ENCODE measurements around the gene LTB4R2.

DNA sequence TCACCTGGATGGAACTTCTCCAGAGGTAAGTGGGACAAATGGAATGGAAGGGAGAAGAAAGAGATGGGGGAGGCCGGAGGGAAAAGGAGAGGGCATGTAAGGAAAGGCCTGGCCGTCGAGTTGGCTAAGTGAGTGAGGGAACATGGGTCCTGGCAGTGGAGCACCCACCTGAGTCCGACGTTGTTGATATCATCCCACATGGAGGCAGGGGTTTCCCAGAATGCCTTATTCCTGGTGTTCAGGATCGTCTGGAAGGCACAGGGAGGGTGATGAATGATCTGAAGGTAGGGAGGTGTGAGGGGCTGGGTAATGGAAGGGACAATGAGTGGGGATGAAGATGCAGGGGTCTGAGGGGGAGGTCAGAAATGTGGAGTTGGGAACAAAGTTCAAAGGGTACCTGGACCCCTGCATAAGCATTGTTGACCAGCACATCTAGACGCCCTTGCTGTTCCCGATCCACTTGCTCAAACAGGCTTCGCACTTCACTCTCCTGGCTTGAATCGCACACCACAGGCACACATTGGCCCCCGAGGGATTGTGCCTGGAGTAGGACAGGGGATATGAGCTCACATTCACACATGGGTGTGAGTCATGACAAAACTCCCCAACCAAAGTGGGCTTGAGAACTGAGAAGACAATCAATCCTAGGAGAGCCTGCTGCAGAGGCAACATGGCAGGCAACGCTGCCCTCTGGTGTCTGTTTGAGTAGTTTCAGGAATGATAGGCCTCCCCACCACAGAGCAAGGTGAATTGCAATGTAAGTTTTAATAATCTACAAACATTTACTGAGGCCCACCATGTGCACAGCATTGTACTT, 13.4 kb upstream of the LTB4R2 start:
- TF ChIP-seq, protein P1, sequence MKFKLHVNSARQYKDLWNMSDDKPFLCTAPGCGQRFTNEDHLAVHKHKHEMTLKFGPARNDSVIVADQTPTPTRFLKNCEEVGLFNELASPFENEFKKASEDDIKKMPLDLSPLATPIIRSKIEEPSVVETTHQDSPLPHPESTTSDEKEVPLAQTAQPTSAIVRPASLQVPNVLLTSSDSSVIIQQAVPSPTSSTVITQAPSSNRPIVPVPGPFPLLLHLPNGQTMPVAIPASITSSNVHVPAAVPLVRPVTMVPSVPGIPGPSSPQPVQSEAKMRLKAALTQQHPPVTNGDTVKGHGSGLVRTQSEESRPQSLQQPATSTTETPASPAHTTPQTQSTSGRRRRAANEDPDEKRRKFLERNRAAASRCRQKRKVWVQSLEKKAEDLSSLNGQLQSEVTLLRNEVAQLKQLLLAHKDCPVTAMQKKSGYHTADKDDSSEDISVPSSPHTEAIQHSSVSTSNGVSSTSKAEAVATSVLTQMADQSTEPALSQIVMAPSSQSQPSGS (CRISPR knock-in tag; IDR thresholded peaks at IDR 0.05; ENCODE audit: borderline replicate concordance, low read depth): no peak
- TF ChIP-seq, protein P2, sequence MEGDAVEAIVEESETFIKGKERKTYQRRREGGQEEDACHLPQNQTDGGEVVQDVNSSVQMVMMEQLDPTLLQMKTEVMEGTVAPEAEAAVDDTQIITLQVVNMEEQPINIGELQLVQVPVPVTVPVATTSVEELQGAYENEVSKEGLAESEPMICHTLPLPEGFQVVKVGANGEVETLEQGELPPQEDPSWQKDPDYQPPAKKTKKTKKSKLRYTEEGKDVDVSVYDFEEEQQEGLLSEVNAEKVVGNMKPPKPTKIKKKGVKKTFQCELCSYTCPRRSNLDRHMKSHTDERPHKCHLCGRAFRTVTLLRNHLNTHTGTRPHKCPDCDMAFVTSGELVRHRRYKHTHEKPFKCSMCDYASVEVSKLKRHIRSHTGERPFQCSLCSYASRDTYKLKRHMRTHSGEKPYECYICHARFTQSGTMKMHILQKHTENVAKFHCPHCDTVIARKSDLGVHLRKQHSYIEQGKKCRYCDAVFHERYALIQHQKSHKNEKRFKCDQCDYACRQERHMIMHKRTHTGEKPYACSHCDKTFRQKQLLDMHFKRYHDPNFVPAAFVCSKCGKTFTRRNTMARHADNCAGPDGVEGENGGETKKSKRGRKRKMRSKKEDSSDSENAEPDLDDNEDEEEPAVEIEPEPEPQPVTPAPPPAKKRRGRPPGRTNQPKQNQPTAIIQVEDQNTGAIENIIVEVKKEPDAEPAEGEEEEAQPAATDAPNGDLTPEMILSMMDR (IDR thresholded peaks at IDR 0.05): peak; percentile 49; the same call in 1 of the 2 replicates
- TF ChIP-seq, protein P3, sequence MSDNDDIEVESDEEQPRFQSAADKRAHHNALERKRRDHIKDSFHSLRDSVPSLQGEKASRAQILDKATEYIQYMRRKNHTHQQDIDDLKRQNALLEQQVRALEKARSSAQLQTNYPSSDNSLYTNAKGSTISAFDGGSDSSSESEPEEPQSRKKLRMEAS (CRISPR knock-in tag; IDR thresholded peaks at IDR 0.05): no peak
- TF ChIP-seq TEAD1 (CRISPR knock-in tag; IDR thresholded peaks at IDR 0.05): no peak

Measured in WTC11 (cell line).